Astrocyte of the cerebellum (primary cell): Measurements from ENCODE around the gene PTPN14.

Source experiments
- DNase-seq: peaks from one replicate; pipeline ENCODE4 v3.0.0-alpha.2; 2011; ENCODE audit warnings: low read depth
- H3K4me3 ChIP-seq: 2 replicates; pipeline ENCODE4 v1.5.1; 2011; ENCODE audit warnings: mild to moderate bottlenecking, low read depth, low read length, moderate library complexity
- in situ Hi-C: cut with HindIII; loops from 2 replicates; pipeline ENCODE4 v1.10.0; 2017; ENCODE audit warnings: low sequenced_read_pairs
- TF ChIP-seq, protein P1 (sequence below): IDR thresholded peaks from 2 replicates; pipeline ENCODE4 v1.5.1; 2012; ENCODE audit warnings: low read length, low read depth, moderate library complexity, mild to moderate bottlenecking; ENCODE audit errors: missing control alignments

PTPN14 gene

GRCh38 chr1:214354440-214355148, 196.8 kb downstream of the PTPN14 start:
- in situ Hi-C loops, result no loop called here
- TF ChIP-seq, protein P1, sequence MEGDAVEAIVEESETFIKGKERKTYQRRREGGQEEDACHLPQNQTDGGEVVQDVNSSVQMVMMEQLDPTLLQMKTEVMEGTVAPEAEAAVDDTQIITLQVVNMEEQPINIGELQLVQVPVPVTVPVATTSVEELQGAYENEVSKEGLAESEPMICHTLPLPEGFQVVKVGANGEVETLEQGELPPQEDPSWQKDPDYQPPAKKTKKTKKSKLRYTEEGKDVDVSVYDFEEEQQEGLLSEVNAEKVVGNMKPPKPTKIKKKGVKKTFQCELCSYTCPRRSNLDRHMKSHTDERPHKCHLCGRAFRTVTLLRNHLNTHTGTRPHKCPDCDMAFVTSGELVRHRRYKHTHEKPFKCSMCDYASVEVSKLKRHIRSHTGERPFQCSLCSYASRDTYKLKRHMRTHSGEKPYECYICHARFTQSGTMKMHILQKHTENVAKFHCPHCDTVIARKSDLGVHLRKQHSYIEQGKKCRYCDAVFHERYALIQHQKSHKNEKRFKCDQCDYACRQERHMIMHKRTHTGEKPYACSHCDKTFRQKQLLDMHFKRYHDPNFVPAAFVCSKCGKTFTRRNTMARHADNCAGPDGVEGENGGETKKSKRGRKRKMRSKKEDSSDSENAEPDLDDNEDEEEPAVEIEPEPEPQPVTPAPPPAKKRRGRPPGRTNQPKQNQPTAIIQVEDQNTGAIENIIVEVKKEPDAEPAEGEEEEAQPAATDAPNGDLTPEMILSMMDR, result no peak
- H3K4me3 ChIP-seq, result no peak overlapping the region
- DNase-seq, result peak; percentile 63

DNA sequence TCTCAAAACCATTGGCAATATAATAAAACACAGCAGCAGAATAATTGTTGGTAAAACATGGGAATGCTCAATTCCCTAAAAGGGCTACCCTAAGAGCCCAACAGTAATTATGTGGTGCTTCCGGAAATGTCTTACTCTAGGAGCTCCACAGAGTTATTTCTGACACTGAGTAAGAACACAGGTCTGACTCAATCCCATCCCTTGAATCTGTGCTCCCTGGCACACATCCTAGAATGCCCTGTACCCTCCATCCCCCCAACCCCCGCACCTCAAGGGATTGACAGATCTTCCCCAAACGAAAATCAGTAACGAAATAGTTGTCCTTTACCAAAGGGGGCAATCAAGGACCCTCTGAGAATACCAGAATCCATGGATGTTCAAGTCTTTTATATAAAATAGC, 198.6 kb downstream of the PTPN14 start:
- TF ChIP-seq, protein P1, result no peak
- in situ Hi-C loops, result no loop called here
- DNase-seq, result no peak
- no peak overlapping the region for H3K4me3 ChIP-seq

DNA sequence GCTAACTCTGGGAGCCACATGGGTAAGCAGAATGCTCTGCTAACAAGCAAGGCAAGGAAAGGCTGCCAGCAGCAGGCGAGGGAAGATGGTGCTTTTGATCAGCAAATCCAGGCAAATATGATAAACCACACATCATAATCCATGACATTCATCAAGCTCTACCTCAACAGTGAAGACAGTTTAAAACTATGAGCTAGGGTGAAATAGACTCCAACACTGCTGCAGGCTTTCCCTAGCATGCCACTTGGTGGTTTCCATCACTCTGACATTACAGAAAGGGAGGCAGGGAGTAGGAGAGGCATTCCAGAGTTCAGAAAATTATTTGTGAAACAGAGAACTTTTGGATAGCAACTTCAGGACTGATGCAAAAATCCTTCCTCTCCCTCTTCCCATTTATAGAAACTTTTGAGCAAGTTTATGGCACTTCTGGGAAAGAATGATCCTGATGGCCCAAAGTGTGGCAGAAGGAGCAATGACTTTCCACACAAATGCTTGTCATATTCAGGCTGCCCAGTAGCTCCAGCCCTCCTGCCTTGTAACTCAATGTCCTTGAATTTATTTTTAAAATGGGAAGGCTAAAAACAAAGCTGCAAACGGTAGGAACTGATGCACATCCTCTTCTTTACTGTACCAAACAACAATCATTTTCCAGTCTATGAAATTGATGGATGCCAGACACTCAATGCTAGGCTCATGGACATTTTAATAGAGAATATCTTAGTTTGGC, 199.7 kb downstream of the PTPN14 start:
- DNase-seq, result no peak
- TF ChIP-seq, protein P1, result no peak
- no peak overlapping the region for H3K4me3 ChIP-seq
- in situ Hi-C loops, result no loop called here

GRCh38 chr1:214349781-214350180, 201.6 kb downstream of the PTPN14 start:
- DNase-seq, result no peak
- H3K4me3 ChIP-seq, result no peak overlapping the region
- TF ChIP-seq, protein P1, result no peak
- in situ Hi-C loops, result loop anchor here (25.0 kb wide), 2 partner anchors 238 to 1262 kb away; no protein-coding TSS in a partner anchor

- in situ Hi-C loops, result loop anchor here (25.0 kb wide), 2 partner anchors 238 to 1262 kb away; no protein-coding TSS in a partner anchor
- TF ChIP-seq, protein P1, result no peak
- DNase-seq, result no peak
- H3K4me3 ChIP-seq, result no peak overlapping the region
These were observed 202.4 kb downstream of the PTPN14 start for GRCh38 chr1:214349008-214349407.

DNA sequence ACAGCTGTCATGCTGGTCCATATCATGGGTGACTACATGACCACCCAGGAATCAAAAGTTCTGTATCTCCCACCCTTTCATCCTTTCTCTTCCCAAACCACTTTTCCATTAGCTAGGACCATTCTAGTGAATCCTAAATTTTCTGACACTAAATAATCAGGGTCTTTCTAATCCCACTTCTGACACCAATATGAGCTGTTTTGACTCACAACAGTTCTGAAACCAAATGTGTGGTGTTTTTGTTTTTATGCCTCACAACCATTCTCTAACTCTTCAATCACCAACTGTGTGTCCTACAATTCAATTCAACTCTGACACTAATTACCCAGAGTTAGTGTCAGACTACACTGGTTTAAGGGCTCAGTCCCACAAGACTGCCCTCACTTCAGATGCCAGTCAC, 206.5 kb downstream of the PTPN14 start:
- no peak overlapping the region for H3K4me3 ChIP-seq
- in situ Hi-C loops, result loop anchor here (25.0 kb wide), 2 partner anchors 242 to 1258 kb away; no protein-coding TSS in a partner anchor
- TF ChIP-seq, protein P1, result no peak
- DNase-seq, result no peak
